B cell (primary cell): Measurements from ENCODE around the gene ZNF136. TPM values are rescaled to one million over a fixed set of nuclear protein-coding genes. Genes with fewer than 3 reads are reported as not detected.
A peak's percentile ranks its signal among the peaks of the same experiment; 100 is the strongest.

Experiments
- ATAC-seq: fragments of 200-7000 bp; cut with Tn5 transposase; one replicate; pipeline ENCODE4 v1.10.0; 2021; ENCODE audit warnings: low read depth, mild to moderate bottlenecking, moderate number of reproducible peaks, moderate library complexity
- CTCF ChIA-PET: fragments of 350-600 bp; sonication (Branson Sonifier 250); formaldehyde crosslinking; loops from one replicate; lab custom pipeline; 2021; ENCODE audit warnings: antibody characterized with exemption, inconsistent platforms; lab: Charles Lee
- POLR2A ChIA-PET: fragments of 350-600 bp; sonication (Branson Sonifier 250); formaldehyde crosslinking; loops from one replicate; lab custom pipeline; 2021; ENCODE audit warnings: antibody characterized with exemption; lab: Charles Lee
- DNase-seq: peaks from one replicate; pipeline ENCODE4 v3.0.0; 2013
- H2AFZ ChIP-seq: 2 replicates; pipeline ENCODE4 v1.6.1; 2012; ENCODE audit warnings: mild to moderate bottlenecking, low read depth, low read length; ENCODE audit not compliant: insufficient read depth, poor library complexity, severe bottlenecking
- H3K27ac ChIP-seq, 2 donors: 1 replicate in 1 of 2; 2 replicates in 1 of 2; pipeline ENCODE4 v1.5.1; 2012 to 2013; ENCODE audit warnings: low read length in 2 of 2, mild to moderate bottlenecking in 2 of 2, moderate library complexity in 1 of 2
- H3K27me3 ChIP-seq, 4 experiments: fragments of 200-600 bp in 1 of 4; sonication (generic) in 1 of 4; replicated peaks in 1 of 4; 1 replicate in 2 of 4; 2 replicates in 2 of 4; pipeline versions ENCODE4 v1.6.1 to v1.7.0; 2013 to 2016; ENCODE audit warnings: low read length in 3 of 4, mild to moderate bottlenecking in 2 of 4, mixed read lengths in 1 of 4, moderate library complexity in 1 of 4; ENCODE audit not compliant: insufficient read depth in 4 of 4, control insufficient read depth in 3 of 4; ENCODE audit errors: control extremely low read depth in 1 of 4
- H3K36me3 ChIP-seq, 2 experiments: replicated peaks in 1 of 2; 1 replicate in 1 of 2; 2 replicates in 1 of 2; pipeline versions ENCODE4 v1.6.1 to v1.7.1; 2013; ENCODE audit warnings: low read length in 1 of 2; ENCODE audit not compliant: insufficient read depth in 2 of 2, control insufficient read depth in 1 of 2; ENCODE audit errors: control extremely low read depth in 1 of 2, extremely low read depth in 1 of 2
- H3K4me1 ChIP-seq, 2 donors: fragments of 200-600 bp in 1 of 2; sonication (generic) in 1 of 2; 1 replicate in 1 of 2; 2 replicates in 1 of 2; pipeline versions ENCODE4 v1.5.1 to v1.6.1; 2013 to 2017; ENCODE audit warnings: low read length in 2 of 2; ENCODE audit not compliant: control insufficient read depth in 2 of 2, insufficient read depth in 2 of 2
- H3K4me2 ChIP-seq: replicated peaks from 2 replicates; pipeline ENCODE3; 2012; ENCODE audit warnings: mild to moderate bottlenecking, low read depth, low read length; ENCODE audit not compliant: poor library complexity, severe bottlenecking
- H3K4me3 ChIP-seq, 5 experiments: fragments of 200-600 bp in 1 of 5; sonication (generic) in 1 of 5; 1 replicate in 3 of 5; 2 replicates in 2 of 5; pipeline versions ENCODE4 v1.5.1 to v1.7.0; 2011 to 2016; ENCODE audit warnings: low read length in 4 of 5, mild to moderate bottlenecking in 4 of 5, low read depth in 2 of 5, control low read depth in 1 of 5, moderate library complexity in 1 of 5; ENCODE audit not compliant: insufficient read depth in 1 of 5; ENCODE audit errors: control extremely low read depth in 1 of 5, extremely low read depth in 1 of 5
- H3K79me2 ChIP-seq: fragments of 200-600 bp; sonication (generic); one replicate; pipeline ENCODE4 v1.6.0; 2016; ENCODE audit warnings: low read length; ENCODE audit not compliant: control insufficient read depth, insufficient read depth
- H3K9ac ChIP-seq: fragments of 200-600 bp; sonication (generic); 2 replicates; pipeline ENCODE4 v1.6.1; 2017; ENCODE audit warnings: mild to moderate bottlenecking, low read length, moderate library complexity
- H3K9me3 ChIP-seq, 3 donors: one replicate each; pipeline versions ENCODE4 v1.6.1 to v1.7.1; 2013; ENCODE audit warnings: low read length in 2 of 3; ENCODE audit not compliant: control insufficient read depth in 2 of 3, insufficient read depth in 1 of 3; ENCODE audit errors: control extremely low read depth in 1 of 3
- H4K20me1 ChIP-seq: 2 replicates; pipeline ENCODE4 v1.6.0; 2012; ENCODE audit warnings: mild to moderate bottlenecking, low read length; ENCODE audit not compliant: insufficient read depth, control insufficient read depth, poor library complexity, severe bottlenecking
- H3K27ac Mint-ChIP-seq: one replicate; pipeline ENCODE4 v1.8.0; 2021; ENCODE audit warnings: mixed read lengths
- H3K27me3 Mint-ChIP-seq: one replicate; pipeline ENCODE4 v1.8.0; 2021; ENCODE audit warnings: mixed read lengths
- H3K4me1 Mint-ChIP-seq: one replicate; pipeline ENCODE4 v1.8.0; 2021; ENCODE audit warnings: mixed read lengths
- H3K4me3 Mint-ChIP-seq: one replicate; pipeline ENCODE4 v1.8.0; 2021; ENCODE audit warnings: mixed read lengths
- H3K9me3 Mint-ChIP-seq: one replicate; pipeline ENCODE4 v1.8.0; 2022; ENCODE audit warnings: mixed read lengths; ENCODE audit not compliant: insufficient read depth
- EZH2 ChIP-seq: IDR thresholded peaks from 2 replicates; pipeline ENCODE4 v1.6.1; 2012; ENCODE audit warnings: borderline replicate concordance, low read depth, mild to moderate bottlenecking, moderate library complexity, low read length; ENCODE audit not compliant: insufficient read depth, poor library complexity, severe bottlenecking
- WGBS: methylation state at CpG from one replicate; pipeline ENCODE4 v1.1.5; 2013; ENCODE audit warnings: missing lambda C conversion rate; ENCODE audit not compliant: insufficient coverage; 5-methylcytosine and 5-hydroxymethylcytosine counted together
- intact Hi-C: fragments of 100-400 bp; cut with micrococcal nuclease; formaldehyde crosslinking; loops from one replicate; pipeline ENCODE4 v1.10.0; 2022
- polyA plus RNA-seq: library from polyadenylated mRNA; depleted of rRNA; stranded (reverse); fragments of >200 nt; gene quantifications from 2 replicates; pipeline ENCODE4 v1.2.3, GENCODE V29; 2012
- total RNA-seq, 2 donors: library from RNA; stranded (reverse); fragments of 120-200 nt in 1 of 2; gene quantifications; 1 replicate in 1 of 2; 2 replicates in 1 of 2; pipeline versions ENCODE4 v1.2.3 to v1.2.4, GENCODE V29; 2013 to 2022
- TF ChIP-seq, protein P1 (sequence below): fragments of 200-600 bp; IDR thresholded peaks from one replicate; pipeline ENCODE4 v1.8.0; 2022; ENCODE audit warnings: antibody characterized with exemption, mild to moderate bottlenecking

ZNF136 gene
- total and polyA plus RNA-seq, 2 donors (not counting 1 experiment from before 2014, with no cell fraction given) = 7.5 to 30.8 TPM

- no peaks in the 10 kb centered on the region for H3K9me3 Mint-ChIP-seq
Measured at GRCh38 chr19:12163826-12164225, 930 bp downstream of the ZNF136 start.

DNA sequence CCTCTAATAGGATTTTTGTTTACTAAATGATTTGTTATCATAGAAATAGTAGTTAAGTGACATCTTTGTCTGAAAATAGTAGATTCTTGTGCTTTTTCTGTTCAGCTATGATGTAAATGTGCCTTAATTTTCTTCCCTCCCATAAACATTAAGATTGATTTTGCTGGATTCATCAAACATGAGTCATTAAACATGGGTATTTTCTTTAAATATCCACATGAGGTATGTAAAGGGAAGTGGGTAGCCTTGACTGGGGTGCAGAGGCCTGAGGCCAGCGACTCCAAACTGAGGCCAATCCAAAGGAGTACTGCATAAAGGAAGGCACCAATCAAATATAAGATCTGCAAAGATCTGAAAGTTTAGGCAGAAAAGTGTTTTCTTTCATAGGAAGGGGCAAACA is 3.7 kb downstream of the ZNF136 start:
- H3K9me3 ChIP-seq = no peaks in the 10 kb centered on the region
- peaks cover 0 to 21% of the 10 kb centered on the region in 2 experiments for H3K36me3 ChIP-seq
- H2AFZ ChIP-seq = no peak overlapping the region
- H3K27me3 Mint-ChIP-seq = no peaks in the 10 kb centered on the region
- H3K4me1 Mint-ChIP-seq = peaks cover 41% of the 10 kb centered on the region
- no peaks in the 10 kb centered on the region for H3K27me3 ChIP-seq
- WGBS = no CpG with 5 or more reads among the region's 1 CpG
- POLR2A ChIA-PET = no interaction called here
- H3K4me2 ChIP-seq = no peak overlapping the region
- H3K27ac Mint-ChIP-seq = no peak overlapping the region
- peaks cover 23% of the 10 kb centered on the region for H4K20me1 ChIP-seq
- no peak overlapping the region for H3K9ac ChIP-seq
- ATAC-seq (no peak), DNase-seq (no peak)
- intact Hi-C loops = loop anchor here (10.0 kb wide), 1 partner anchor 318 kb away; the partner anchor contains the start of gene ZNF709
- peak overlapping the region in 1 of 2 donors; percentile 60 for H3K27ac ChIP-seq
- H3K4me3 Mint-ChIP-seq = no peak overlapping the region
- H3K4me1 ChIP-seq = peaks cover 10 to 15% of the 10 kb centered on the region in 2 donors
- no peak overlapping the region for H3K4me3 ChIP-seq
- TF ChIP-seq, protein P1, sequence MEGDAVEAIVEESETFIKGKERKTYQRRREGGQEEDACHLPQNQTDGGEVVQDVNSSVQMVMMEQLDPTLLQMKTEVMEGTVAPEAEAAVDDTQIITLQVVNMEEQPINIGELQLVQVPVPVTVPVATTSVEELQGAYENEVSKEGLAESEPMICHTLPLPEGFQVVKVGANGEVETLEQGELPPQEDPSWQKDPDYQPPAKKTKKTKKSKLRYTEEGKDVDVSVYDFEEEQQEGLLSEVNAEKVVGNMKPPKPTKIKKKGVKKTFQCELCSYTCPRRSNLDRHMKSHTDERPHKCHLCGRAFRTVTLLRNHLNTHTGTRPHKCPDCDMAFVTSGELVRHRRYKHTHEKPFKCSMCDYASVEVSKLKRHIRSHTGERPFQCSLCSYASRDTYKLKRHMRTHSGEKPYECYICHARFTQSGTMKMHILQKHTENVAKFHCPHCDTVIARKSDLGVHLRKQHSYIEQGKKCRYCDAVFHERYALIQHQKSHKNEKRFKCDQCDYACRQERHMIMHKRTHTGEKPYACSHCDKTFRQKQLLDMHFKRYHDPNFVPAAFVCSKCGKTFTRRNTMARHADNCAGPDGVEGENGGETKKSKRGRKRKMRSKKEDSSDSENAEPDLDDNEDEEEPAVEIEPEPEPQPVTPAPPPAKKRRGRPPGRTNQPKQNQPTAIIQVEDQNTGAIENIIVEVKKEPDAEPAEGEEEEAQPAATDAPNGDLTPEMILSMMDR = no peak
- TF ChIP-seq EZH2 = no peak
- peaks cover 94% of the 10 kb centered on the region for H3K79me2 ChIP-seq
- no peaks in the 10 kb centered on the region for H3K9me3 Mint-ChIP-seq
- CTCF ChIA-PET = no interaction called here

More at GRCh38 chr19:12163826-12164225, 930 bp downstream of the ZNF136 start:
- Mint-ChIP-seq H3K27me3 (no peaks in the 10 kb centered on the region), H3K4me1 (peaks cover 34% of the 10 kb centered on the region), H3K27ac (peak overlapping the region; percentile 92), H3K4me3 (peak overlapping the region; percentile 92)
- H3K27me3 ChIP-seq = no peaks in the 10 kb centered on the region
- peak overlapping the region; percentile 22 to 96 (median 91) for H3K4me3 ChIP-seq
- no peak for DNase-seq
- WGBS = 33% methylated on average over 1 of the region's 2 CpGs
- H3K36me3 ChIP-seq = peaks cover 0 to 12% of the 10 kb centered on the region in 2 experiments
- POLR2A ChIA-PET = interaction anchor here (0.5 to 1.4 kb wide), 5 partner anchors 12 to 940 kb away, joined by 3 to 9 read pairs (median 6); partner anchors contain the start of genes ZNF20, ZNF563 and ZNF799
- TF ChIP-seq EZH2 = no peak
- TF ChIP-seq, protein P1 = no peak
- intact Hi-C loops = loop anchor here (1.0 to 10.0 kb wide), 5 partner anchors 23 to 387 kb away; partner anchors contain the start of genes ZNF20, ZNF44, ZNF563 and ZNF564
- H3K79me2 ChIP-seq = peaks cover 74% of the 10 kb centered on the region
- ATAC-seq = no peak
- CTCF ChIA-PET = interaction anchor here (0.9 to 1.4 kb wide), 4 partner anchors 26 to 366 kb away, joined by 3 to 6 read pairs (median 4); partner anchors contain the start of gene ZNF491
- peak overlapping the region; percentile 74 for H3K4me2 ChIP-seq
- H3K27ac ChIP-seq = peak overlapping the region; percentile 96 to 99
- peaks cover 18% of the 10 kb centered on the region for H4K20me1 ChIP-seq
- H2AFZ ChIP-seq = peak overlapping the region; percentile 80
- peaks cover 10 to 15% of the 10 kb centered on the region in 2 donors for H3K4me1 ChIP-seq
- H3K9me3 ChIP-seq = peaks cover 0 to 4% (median 0%) of the 10 kb centered on the region in 3 donors
- peak overlapping the region; percentile 99 for H3K9ac ChIP-seq
